ENCODE measurements around the gene GPC6.

Gene GPC6

DNA sequence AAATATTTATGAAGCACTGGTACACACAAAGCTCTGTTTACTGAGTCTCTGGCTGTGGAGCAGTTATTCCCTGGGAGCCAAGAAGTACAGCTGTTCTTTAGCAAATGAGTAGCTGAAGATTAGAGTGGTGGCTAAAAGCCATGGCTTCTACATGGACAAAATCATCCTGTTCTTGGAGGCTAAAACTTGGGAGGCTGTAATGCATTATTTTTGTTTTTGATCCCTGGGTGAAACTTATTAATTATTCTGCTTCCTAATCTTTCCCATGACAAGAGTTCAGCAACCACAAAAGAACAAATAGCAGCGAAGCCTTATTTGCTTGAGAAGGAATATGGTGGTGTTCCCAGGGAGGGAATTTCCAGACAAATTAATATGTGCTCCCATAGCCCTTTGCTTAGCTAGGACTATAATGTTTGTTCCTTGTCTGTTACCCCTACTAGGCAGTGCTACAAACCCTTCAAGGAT lies 1143.4 kb downstream of the GPC6 start:
- TF ChIP-seq, protein P1, sequence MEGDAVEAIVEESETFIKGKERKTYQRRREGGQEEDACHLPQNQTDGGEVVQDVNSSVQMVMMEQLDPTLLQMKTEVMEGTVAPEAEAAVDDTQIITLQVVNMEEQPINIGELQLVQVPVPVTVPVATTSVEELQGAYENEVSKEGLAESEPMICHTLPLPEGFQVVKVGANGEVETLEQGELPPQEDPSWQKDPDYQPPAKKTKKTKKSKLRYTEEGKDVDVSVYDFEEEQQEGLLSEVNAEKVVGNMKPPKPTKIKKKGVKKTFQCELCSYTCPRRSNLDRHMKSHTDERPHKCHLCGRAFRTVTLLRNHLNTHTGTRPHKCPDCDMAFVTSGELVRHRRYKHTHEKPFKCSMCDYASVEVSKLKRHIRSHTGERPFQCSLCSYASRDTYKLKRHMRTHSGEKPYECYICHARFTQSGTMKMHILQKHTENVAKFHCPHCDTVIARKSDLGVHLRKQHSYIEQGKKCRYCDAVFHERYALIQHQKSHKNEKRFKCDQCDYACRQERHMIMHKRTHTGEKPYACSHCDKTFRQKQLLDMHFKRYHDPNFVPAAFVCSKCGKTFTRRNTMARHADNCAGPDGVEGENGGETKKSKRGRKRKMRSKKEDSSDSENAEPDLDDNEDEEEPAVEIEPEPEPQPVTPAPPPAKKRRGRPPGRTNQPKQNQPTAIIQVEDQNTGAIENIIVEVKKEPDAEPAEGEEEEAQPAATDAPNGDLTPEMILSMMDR (IDR thresholded peaks at IDR 0.05; ENCODE audit: low read depth, low read length): no peak
- DNase-seq (ENCODE audit: low read depth, low spot score): no peak
- in situ Hi-C loops (cut with HindIII; ENCODE audit: low sequenced_read_pairs): no loop called here
- H3K4me3 ChIP-seq (ENCODE audit: low read depth, low read length): no peak overlapping the region

DNA sequence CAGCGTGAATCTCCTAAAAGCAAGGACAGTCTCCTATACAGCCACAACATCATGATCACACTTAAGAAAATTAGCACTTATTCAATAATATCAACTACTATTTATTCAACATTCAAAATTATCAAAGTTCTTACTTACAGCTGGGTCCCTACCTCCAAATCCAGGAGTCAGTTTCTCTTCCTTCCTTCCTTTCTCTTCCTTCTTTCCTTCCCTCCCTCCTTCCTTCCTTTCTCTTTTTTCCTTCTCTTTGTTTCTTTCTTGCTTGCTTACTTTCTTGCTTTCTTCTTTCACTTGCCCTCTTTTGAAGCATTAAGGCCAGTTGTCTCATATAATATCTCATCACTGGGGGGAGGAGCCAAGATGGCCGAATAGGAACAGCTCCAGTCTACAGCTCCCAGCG lies 1145.2 kb downstream of the GPC6 start:
- H3K4me3 ChIP-seq (ENCODE audit: low read depth, low read length): no peak overlapping the region
- no peak for DNase-seq (ENCODE audit: low read depth, low spot score)
- in situ Hi-C loops (cut with HindIII; ENCODE audit: low sequenced_read_pairs): no loop called here
- TF ChIP-seq, protein P1 (IDR thresholded peaks at IDR 0.05; ENCODE audit: low read depth, low read length): no peak

DNA sequence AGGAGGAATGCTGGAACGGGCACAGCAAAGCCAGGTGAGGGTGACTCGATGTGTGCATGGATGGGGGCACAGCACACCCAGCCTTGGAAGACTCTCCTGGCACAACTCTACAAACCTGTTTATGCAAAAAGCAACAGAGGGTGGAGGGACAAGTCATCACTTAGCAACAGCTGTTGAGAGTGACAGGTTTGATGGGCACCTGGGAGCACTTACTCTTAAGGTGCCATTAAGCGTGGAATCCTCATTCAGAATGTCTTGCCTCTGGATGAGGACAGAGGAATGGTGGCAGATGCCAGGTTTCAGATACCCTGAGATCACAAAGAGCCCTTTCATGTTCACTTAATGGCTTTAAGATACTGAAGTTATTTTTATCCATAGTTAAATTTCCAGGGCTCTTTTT lies 1155.9 kb downstream of the GPC6 start:
- H3K4me3 ChIP-seq (ENCODE audit: low read depth, low read length): no peak overlapping the region
- DNase-seq (ENCODE audit: low read depth, low spot score): no peak
- TF ChIP-seq, protein P1 (IDR thresholded peaks at IDR 0.05; ENCODE audit: low read depth, low read length): no peak
- in situ Hi-C loops (cut with HindIII; ENCODE audit: low sequenced_read_pairs): no loop called here

DNA sequence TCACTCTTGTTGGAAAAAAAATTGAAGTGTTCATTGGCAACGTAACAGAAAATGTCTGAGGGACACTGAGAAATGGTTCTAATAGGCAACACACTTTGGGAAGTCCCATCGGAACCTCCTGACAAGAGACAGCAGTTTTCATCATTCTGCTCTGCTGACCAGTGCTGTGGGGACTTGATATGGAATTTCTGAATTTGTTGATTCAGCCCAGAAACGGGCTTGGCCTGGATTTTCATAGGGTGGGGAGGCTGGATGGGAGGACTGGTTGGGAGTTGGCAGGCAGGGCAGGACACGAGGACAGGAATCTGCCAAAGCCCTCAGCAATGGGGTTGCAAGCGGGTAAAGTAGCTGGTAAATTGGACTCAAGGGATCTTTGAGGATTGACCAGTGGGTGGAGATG lies 1156.4 kb downstream of the GPC6 start:
- in situ Hi-C loops (cut with HindIII; ENCODE audit: low sequenced_read_pairs): no loop called here
- TF ChIP-seq, protein P1 (IDR thresholded peaks at IDR 0.05; ENCODE audit: low read depth, low read length): no peak
- no peak overlapping the region for H3K4me3 ChIP-seq (ENCODE audit: low read depth, low read length)
- no peak for DNase-seq (ENCODE audit: low read depth, low spot score)

DNA sequence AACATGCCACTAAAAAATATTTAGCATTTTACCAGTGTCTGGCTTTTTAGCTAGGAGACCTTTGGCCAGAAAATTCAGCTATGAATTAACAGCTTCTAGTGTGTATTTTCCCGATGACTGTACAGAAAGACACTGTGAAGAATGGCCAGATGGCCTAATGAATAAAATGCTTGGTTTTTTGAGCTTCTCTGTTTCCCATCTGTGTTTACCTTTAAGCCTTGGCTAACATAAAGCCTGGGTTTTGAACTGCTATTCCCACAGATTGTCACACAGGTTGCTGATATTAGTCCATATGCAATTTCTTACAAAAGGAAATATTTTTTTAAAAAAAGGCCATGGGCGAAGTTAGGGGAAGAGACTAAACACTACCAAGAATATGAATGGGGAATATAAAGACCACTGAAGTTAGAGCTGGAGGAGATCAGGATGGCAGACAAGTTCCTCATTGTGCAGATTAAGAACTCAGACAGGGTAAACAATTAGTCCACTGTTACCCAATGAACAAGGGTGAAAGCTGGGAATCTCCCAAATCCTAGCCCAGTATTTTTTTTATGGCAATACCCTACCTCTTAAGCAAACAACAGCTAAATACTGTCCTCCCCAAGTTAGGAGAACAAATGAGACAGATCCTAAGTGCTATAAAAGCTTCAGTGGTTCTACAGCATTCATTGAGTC lies 1157.8 kb downstream of the GPC6 start:
- H3K4me3 ChIP-seq (ENCODE audit: low read depth, low read length): no peak overlapping the region
- no peak for DNase-seq (ENCODE audit: low read depth, low spot score)
- in situ Hi-C loops (cut with HindIII; ENCODE audit: low sequenced_read_pairs): no loop called here
- TF ChIP-seq, protein P1 (IDR thresholded peaks at IDR 0.05; ENCODE audit: low read depth, low read length): no peak

DNA sequence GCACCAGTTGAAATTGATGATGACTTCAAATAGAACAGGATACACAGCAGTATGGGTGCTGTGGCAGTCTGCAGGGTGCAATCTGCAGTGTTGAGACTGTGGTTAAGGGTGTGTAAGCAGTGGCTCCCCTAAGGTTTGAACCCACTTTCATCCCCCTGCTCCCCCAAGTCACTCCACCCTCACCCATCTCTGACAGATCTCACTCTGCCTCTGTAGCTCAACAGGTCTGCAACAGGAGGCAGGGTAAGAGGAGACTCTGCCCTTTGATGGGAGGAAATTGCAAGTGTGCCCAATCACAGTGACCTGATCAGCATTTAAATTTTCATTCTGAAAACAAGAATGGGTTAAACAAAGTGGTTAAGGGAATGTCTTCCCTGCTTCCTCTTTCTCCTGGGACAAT lies 1160.4 kb downstream of the GPC6 start:
- in situ Hi-C loops (cut with HindIII; ENCODE audit: low sequenced_read_pairs): no loop called here
- TF ChIP-seq, protein P1 (IDR thresholded peaks at IDR 0.05; ENCODE audit: low read depth, low read length): no peak
- no peak for DNase-seq (ENCODE audit: low read depth, low spot score)
- no peak overlapping the region for H3K4me3 ChIP-seq (ENCODE audit: low read depth, low read length)
